Fibroblast of skin of left biceps (primary cell): ENCODE measurements around the gene EEPD1.
"Not testable (repeated sequence)": the region's sequence is repeated elsewhere in the genome, so short reads cannot be mapped to it uniquely, and the experiment has no call there.

ENCODE experiments used
- DNase-seq, 2 experiments: peaks; one replicate each; pipeline ENCODE4 v3.0.0-alpha.2; 2013; ENCODE audit warnings: low read depth in 2 of 2

Gene EEPD1

DNA sequence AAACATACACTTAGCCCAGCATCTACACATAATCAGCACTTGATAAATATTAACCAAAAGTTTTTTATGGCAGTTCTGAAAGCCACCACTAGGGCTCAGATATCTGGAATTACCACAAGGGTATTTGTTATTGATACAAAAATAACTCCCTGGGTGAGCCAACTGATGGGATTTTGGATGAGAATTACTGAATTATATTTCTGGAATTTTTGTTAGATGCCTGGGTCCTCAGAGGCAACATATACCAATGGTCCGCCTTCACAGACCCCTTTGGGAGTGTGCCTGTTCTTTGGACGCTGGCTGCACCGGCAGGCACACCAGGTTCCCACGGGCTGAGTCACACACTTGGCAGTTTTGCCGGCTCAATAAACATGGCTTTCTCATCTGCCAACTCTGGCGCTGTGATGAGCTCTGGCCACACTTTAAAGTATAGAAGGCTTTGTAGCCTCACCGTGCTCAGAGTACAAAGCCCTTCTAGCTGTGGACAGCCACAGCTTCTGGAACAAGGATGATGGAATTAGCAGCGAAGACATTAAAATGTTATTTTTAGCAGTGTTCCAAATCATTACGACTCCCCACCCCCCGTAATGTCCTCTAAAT, 24.5 kb upstream of the EEPD1 start:
- peak in 1 of 2 experiments; percentile 24 for DNase-seq

DNA sequence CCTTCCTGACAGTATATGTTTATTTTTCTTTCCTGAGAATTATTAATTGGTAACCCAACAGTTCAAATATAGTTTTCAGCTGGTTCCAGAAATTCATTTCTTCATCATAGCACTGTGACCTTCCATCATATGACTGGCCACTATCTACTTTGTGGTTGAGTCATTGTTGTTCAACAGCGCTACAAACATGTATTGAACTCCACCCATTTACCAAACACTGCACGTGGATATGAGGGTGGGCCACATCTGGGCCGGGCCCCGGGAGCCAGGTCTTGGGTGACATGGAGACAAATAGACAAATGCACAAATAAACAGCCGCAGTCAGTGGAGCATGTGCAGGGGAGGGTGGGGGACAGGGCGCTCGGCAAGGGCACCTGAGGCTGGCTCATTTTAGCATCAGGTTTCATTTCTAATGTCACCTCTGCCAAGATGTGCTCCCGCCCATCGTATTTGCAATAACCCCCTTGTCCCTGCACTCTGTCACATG, 24.0 kb upstream of the EEPD1 start:
- no peak for DNase-seq

DNA sequence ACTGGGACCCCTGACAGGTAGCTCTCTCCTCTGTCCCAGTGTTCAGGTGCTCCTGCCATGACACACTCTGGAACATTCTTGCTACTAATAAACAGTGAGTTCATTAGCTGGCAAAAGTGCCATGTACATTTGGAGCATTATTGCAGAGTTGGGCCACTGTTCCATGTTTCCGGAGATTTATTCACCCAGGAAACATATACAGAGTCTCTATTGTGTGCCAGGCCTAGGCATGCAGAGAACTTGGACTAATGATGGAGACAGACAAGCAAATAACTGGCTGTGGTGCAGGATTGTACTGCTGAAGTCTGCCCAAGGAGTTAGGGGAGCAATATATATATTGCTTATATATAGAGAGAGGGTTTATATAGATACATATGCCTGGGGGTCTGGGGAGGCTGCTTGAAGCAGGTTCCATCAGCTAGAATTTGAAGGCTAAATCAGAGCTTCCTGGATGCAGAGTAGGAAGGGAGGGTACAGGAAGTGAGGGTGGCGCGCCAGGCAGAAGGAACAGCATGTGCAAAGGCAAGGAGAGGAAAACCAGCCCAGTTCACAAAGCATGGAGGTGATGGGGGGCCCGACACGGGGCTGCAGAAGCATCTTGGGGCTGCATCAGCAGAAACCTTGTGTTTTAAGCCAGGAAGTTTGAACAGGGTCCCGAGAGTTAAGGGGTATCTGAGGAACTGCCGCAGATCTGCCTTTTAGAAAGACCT, 22.7 kb upstream of the EEPD1 start:
- no peak for DNase-seq

DNA sequence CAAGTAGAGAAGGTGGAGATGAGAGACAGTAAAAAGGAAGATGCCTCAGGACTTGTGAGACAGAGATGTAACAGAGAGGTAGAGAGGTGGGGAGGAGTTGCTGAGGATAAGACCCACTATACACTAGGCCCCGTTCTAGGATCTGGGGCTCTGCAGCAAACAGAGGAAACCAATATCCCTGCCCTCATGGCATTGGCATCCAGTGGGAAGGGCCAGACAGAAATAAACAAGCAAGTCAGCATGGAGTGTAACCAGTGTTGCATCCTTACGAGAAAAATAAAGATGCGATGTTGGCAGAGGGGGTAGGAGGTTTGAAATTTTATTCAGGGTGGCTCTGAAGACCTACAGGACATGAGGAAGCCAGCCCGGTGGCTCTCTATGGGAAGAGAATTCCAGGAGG, 22.0 kb upstream of the EEPD1 start:
- no peak for DNase-seq

DNA sequence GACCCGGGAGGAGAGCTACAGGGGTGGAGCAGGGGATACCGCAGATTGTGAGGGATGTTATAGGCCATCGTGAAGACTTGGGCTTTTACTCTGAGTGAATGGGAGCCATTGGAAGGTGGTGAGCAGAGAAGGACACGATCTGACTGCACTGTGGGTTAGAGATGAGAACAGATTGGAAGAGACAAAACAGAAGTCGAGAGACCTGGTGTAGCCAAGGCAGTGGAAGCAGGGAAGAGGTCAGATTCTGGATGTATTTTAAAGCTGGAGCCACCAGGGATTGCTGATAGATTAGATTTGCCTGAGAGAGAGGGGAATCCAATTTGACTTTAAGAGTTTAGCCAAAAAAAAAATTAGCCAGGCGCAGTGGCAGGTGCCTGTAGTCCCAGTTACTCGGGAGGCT, 21.6 kb upstream of the EEPD1 start:
- no peak for DNase-seq

DNA sequence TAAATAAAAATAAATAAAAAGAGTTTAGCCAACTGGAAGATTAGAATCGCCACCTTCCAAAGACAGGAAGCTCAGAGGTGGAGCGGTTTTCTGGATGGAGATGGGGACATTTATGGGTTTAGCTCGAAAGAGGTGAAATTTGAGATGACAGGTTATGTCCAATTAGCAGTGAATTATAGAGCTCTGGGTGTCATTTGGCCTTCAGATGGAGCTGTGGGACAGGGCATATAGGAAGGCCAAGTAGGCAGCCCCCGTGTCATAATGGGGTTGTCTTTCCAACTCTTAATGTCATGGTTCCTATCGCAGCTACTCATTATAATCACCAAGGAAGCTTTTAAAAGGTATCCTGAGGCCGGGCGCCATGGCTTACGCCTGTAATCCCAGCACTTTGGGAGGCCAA, 21.0 kb upstream of the EEPD1 start:
- DNase-seq: no peak

DNA sequence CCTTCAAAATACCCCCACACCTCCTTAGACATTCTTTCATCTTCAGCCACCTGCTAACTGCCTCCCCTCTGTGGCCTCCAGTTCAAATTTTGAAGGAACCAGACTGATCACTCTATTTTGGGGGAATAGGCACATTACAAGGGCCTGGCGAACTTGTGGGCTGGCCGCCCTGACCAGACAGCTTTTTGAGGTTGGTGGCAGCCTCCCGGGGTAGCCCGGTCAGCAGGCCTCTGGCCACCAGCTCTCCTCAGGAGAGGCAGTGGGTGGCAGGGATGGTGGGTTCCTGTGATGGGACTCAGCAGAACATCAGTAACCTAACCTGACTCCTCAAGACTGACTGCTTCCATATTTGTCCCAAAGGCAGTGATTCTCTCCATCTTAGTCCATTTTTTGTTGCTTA, 17.4 kb upstream of the EEPD1 start:
- no peak for DNase-seq

DNA sequence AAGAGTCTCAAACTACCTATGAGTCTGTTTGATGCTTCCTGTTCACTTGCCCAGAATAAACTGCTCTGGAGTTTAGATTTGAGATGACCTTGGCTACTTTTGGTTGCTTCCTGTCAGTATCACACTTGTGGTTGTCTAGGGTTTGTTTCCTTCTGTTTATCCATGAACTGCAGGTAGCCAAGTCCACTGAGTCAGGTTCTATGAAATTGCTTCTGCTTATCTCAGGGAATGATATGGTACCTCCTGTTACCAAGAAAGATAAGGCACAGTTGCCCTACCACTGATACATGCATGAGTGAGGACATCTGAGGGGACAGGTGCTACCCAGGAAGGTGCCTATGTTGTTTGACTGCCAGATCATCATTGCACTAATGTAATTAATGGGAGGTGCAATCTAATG, 15.8 kb upstream of the EEPD1 start:
- DNase-seq: no peak

DNA sequence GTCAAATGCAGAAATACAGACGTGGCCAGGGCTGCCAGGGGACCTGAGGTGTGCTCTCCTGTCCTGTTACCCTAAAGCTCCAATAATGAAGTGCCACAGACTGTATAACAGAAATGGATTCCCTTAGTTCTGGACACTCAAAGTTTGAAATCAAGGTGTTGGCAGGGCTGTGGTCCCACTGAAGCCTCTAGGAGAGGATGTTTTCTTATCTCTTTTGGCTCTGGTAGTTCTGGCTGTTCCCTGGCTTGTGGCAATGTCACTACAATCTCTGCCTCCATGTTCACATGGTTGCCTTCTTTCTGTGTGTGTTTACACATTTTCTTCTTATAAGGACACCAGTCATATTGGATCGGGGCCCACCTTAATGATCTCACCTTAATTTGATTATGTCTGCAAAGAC, 15.3 kb upstream of the EEPD1 start:
- DNase-seq: no peak

DNA sequence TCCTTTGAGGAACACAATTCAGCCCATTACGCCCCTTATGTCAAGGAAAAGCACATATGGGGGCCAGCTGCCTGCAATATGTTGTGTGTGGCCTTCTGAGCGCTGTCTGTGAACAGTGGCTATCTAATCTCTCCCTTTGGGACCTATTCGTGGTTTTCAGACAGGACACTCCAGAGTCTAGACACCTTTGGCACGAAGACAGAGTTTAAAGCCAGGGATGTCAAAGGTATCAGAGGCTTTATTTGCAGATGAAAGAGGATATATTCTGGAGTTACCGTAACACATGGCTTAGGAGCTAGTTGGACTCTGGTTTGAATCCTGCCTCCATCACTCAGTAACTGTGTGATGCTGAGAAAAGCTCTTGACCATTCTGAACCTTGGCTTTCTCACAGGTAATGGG, 14.8 kb upstream of the EEPD1 start:
- no peak for DNase-seq

DNA sequence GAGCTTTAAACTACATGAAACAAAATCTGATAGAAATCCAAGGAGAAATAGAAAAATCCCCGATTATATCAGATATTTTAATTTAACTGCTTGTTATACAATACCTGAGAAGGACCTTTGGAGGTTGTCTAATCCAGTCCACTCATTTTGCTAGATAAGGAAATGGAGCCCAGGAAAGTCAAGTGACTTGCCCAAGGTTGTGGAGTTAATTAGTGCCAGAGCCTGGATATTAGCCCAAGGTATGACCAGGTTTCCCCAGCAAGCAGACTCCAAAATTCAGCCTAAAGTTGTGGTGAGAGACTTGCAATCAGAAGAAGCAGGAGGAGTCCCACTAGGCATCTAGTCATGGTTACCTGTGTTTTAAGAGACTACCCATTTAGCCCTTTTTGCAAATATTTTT, 11.7 kb upstream of the EEPD1 start:
- DNase-seq: no peak

DNA sequence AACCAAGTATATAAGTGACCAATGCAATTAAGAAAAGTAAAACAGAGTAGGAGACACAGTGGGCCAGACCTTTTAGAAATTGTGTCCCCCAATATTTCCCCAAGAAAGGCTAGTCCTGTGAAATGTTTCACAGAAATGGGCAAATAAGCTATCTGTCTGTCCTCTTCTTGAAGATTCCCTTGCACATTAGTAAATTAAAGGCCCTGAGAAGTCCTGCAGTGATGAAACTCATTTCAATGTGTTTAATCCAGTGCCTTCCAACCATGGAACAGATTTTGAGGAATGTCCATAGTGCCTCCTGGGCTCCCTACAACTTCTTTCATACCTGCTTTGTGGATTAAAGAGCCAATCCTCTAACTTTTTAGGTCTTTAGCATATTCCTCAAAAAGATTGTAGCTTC, 11.2 kb upstream of the EEPD1 start:
- DNase-seq: no peak

DNA sequence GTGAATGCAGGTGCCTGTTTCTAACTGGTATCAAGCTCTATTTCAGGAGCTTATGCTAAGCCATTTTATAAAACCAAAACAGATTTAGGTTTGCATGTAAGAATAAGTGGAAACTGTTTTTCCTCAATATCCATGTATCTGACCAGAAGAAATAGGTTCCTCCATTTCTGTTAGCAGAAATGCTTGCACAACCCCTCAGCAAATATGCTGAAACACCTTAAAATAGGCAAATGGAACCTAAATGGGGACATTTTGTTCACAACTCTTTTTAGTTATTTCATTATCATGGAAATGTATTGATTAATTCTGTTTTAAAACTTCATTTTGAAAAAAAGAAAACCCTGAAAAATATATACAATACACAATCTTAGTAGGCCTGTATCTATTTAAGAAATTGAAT, 8.9 kb upstream of the EEPD1 start:
- no peak for DNase-seq

DNA sequence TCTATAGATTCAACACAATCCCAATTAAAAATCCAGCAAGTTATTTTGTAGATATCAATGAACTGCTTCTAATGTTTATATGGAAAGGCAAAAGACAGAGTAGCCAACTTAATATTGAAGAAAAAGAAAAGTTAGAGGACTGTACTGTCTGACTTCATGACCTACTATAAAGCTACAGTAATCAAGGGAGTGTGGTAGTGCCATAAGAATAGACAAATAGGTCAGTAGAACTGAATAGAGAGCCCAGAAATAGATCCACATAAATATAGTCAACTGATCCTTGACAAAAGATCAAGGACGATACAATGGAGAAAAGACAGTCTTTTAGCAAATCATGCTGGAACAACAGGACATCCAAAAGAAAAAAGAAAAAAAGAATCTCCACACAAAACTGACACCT, 7.4 kb upstream of the EEPD1 start:
- no peak for DNase-seq

DNA sequence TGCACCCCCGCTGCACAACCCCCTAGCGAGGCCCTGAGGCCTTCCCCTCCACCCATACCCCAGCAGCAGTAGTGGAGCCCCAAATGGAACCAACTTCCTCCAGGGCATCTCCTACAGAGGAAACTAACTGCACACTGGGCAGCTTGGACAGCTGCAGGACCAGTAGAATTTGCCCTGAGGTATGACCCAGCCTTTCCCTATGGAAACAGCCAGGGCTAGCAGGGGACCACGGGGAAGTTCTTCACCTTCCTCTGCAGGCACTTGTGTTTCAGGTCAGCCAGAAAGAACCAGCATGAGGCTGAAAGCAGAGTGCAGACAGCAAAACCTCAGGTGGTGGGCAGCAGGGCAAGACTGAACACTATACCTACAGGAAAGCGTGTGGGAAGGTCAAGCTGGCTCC, 5.7 kb upstream of the EEPD1 start:
- DNase-seq: no peak

DNA sequence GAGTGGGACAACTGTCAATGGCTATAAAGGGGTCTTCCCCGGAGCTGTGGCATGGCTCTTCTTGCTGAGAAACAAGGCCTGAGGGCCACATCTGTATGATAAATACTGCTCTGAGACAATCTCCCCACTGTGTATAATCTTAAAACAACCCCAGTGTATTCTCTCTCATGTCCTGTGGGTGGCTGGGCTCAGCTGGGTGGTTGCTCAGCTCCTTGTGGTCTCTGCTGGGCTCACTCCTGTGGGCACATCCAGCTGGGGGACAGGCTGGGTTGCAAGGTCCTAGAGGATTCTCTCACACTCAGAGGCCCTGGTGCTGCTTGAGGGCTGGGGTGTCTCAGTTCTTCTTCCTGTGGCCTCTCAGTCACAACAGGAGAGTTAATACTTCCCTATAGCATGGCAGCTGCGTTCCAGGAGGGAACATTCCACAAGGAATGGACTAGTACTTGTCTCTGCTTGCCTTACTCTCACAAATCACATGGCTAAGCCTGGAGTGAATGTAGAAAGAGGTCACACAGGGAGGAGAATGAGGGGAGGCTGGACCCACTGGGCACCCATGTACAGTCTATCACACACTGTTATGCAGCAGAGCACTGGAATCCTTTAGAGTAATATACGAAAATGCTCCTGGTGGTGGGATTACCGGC, 4.5 kb upstream of the EEPD1 start:
- no peak for DNase-seq

DNA sequence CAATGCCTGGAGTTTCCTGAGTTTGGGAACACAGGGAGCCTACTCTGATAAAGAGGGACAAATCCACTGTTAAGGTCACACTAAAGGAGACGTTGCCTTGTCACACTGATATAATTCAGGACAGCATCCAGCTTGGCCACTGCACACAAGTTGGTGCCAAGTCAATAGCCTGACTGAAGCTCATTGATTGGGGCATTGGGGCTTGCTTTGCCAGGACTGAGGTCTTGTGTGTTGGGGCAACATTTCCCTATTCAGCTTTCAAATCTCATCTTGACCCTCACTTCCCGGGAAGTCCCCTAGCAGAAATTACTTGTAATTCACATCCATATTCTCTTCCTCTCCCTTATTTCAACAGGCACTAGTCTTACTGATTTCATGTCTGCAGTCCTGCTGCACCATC, 3.8 kb upstream of the EEPD1 start:
- not testable (repeated sequence) for DNase-seq

DNA sequence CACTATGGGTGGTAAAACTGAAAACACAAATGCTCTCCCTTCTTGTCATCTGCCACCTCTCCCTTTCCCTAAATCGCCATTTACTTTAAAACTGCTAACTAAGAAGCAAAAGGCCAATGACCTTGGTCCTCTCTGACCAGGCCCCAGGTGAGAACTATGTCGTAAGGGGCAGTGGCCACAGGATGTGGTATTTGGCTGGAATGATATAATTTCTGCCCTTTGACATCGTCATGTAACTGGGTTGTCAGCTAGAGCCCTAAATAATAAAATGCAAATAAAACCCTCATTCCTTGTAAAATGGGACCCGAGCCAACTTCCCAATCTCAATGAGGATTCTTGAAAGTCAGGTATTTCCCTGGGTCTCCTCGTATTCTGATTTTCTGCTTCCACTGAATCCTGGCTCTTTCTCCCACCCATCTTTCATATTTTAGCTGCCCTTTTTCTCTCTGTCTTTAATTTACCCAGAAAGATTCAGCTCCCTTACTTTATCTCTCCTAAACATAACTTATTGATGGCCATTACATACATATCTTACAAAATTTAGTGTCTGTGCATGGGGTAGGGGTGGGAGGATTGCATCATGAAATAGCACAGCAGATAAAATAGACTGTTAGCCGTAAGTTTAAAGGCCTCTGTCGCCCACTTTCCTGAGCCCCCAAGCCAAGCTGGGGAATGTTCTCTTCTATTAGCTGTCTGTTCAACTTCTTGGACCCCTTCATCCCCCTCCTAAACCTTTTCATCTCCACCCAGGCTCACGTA, 3.2 kb upstream of the EEPD1 start:
- no peak for DNase-seq

DNA sequence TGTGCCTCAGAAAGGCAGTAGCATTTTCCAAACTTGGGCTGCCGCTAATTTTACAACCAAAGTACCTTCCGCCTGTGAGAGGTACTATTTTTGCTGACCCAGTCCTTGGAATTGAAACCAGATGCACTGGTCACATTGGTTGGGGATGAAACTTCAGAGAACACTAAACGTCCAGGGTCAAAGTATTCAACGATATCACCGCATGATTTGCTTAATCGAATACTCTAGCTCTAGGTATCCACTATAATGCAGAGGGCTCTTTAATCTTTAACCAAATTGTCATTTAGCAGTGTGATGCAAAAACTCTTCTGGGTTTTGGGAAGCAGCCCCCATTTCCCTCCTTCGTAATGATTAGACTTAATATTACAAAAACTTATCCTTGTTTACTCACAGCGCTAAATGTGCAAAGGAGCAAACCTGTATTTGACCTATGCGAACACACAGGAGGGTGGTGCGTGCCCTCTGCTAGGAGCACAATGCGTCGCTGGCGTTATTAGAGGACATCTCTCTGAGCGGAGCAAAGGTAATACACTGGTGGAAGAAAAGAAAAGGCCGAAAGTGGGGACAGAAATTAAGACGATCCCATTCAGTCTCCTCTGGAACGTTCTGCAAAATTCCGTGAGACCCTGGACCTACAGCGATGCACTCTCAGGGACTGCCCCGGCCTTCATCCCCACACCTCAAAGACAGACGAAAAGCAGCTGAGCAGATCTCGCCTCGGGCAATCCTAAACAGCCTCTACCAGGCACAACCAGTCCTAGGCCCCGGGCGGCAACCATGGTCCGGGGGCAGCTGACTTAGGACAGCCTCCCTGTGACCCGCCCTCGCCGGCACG, 916 bp upstream of the EEPD1 start:
- no peak for DNase-seq

DNA sequence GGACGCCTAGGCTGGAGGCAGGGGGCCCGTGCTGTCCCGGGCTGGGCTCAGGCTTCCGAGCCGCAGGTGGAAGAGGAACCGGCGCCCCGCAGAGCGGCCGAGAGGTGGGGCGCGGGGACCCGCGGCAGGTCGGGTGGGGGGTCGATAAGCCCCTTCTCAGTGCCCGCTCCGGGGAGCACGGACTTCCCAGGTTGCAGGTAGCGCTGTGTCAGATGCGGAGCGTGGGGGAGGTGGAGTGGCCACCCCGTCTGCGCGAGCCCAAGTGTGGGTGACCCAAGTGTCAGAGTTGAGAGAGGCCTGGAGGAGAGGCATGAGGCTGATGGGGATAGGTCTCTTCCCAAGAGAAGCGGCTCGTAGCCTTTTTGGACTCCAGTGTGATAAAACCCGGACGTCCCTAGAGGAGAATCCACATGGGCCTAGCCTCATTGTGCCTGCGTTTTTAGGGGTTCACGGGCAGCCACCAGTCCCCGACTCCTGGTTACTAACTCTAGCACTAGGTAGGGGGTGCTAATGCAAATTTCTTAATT, 580 bp downstream of the EEPD1 start:
- no peak for DNase-seq
